Activated CD4-positive, alpha-beta T cell treated with anti-CD3 and anti-CD28 coated beads, Interleukin-2, amount 10 ng/mL, durations not matched to agents 24 days and 14 days (primary cell): ENCODE measurements around the gene FAM241B. TPM values are rescaled to one million over a fixed set of nuclear protein-coding genes. Genes with fewer than 3 reads are reported as not detected.

Experiments used
- DNase-seq: peaks from one replicate; pipeline ENCODE4 v3.0.0; 2022
- H3K27ac Mint-ChIP-seq: one replicate; pipeline ENCODE4 v1.8.0; 2022; ENCODE audit warnings: mild to moderate bottlenecking, mixed read lengths
- H3K27me3 Mint-ChIP-seq: one replicate; pipeline ENCODE4 v1.8.0; 2022; ENCODE audit warnings: mixed read lengths
- H3K36me3 Mint-ChIP-seq: one replicate; pipeline ENCODE4 v1.8.0; 2022; ENCODE audit warnings: low read depth, mild to moderate bottlenecking, mixed read lengths
- H3K4me1 Mint-ChIP-seq: one replicate; pipeline ENCODE4 v1.8.0; 2021; ENCODE audit warnings: mixed read lengths
- H3K4me3 Mint-ChIP-seq: one replicate; pipeline ENCODE4 v1.8.0; 2022; ENCODE audit warnings: mild to moderate bottlenecking, moderate library complexity, mixed read lengths
- H3K9me3 Mint-ChIP-seq: one replicate; pipeline ENCODE4 v1.8.0; 2021; ENCODE audit warnings: mixed read lengths
- intact Hi-C: fragments of 100-400 bp; cut with micrococcal nuclease; formaldehyde crosslinking; loops from one replicate; pipeline ENCODE4 v1.15.1; 2023
- total RNA-seq: library from RNA; stranded (reverse); gene quantifications from 2 replicates; pipeline ENCODE4 v1.2.3, GENCODE V29; 2022

Gene FAM241B
- total RNA-seq, 1 donor from 2014 or later: 11.8 TPM

DNA sequence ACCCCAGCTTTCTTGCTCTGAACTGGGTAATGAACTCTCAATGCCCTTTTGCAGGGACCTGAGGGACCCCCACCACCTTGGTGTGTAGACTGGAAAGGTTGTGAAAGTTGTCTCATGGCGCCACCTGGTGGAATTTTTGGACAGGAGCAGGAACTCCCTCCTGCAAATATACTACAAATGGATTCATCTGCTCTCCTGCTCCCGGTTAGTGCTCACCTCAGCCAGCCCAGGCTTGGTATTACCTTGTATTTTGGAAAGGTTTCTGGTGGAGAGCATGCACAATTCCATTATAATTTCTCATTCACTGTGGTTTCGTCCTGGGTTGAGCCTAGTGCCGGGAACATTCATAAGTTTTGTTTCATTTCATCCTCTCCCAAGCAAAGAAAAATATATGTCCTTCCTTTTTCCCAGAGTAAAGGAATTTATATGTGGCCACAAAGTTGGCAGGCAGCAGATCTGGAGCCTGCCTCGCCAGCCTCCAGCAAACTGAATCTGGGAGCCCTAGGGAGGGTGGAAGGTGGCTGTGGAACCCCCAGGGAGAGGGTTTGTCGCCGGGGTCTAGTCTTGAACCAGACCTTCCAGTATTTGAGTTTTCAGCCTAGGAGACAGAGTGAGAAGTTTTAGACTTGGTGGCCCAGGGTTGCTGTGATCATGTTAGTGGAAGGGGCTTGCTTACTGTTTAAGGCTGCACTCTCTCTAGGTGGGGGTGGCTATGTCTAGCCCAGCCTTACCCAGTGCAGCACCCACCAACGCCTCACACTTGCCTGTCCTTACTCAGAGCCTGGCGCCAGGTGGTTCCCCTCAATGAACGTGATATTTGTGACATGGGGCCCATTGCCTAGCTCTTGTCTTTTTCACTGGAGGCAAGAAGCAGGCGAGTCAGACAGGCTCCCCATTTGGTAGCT is 9.5 kb downstream of the FAM241B start:
- H3K4me3 Mint-ChIP-seq: no peak overlapping the region
- H3K4me1 Mint-ChIP-seq: peaks cover 2% of the 10 kb centered on the region
- H3K36me3 Mint-ChIP-seq: no peaks in the 10 kb centered on the region
- no peak overlapping the region for H3K27ac Mint-ChIP-seq
- H3K27me3 Mint-ChIP-seq: peaks cover 5% of the 10 kb centered on the region
- H3K9me3 Mint-ChIP-seq: no peaks in the 10 kb centered on the region
- DNase-seq: peak; percentile 89
- intact Hi-C loops: loop anchor here (1.0 to 2.0 kb wide), 2 partner anchors 124 to 231 kb away; no protein-coding TSS in a partner anchor

DNA sequence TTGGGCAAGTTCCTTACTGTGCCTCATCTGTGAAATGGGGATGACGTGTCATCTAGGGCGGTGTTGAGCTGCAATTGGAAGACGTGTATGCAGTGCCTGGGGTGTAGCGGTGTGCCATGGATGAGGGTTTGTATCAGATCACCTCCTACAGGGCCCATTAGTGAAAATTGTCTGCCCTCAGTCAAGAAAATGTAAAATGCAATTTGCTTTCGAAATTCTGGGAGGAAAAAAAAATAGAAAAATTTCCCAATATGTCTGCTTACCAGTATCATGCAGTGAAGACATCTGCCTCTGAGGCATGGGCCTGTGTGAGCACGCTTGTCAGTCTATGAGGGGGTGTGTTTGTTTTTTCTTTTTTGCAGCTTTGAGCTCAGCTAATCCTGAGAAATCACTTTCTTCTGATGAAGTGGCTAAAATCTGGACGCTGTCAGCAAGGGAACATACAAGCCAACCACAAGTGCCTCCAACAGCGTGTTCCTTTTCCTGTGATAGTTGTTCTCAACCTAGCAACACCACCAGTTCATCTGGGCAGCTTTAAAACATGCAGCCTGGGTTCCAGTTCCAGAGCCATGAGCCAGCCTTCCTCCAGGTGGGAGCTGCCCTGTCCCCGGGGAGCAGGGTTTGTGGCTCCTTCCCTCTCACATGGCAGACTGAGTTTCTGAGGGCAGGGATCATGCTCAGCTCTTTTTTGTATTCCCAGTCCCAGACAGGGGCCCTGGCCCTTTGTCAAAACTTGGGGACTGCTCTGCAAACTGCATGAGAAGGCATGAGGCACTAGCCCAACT is 10.3 kb downstream of the FAM241B start:
- intact Hi-C loops: no loop called here
- no peaks in the 10 kb centered on the region for H3K36me3 Mint-ChIP-seq
- no peak overlapping the region for H3K4me3 Mint-ChIP-seq

DNA sequence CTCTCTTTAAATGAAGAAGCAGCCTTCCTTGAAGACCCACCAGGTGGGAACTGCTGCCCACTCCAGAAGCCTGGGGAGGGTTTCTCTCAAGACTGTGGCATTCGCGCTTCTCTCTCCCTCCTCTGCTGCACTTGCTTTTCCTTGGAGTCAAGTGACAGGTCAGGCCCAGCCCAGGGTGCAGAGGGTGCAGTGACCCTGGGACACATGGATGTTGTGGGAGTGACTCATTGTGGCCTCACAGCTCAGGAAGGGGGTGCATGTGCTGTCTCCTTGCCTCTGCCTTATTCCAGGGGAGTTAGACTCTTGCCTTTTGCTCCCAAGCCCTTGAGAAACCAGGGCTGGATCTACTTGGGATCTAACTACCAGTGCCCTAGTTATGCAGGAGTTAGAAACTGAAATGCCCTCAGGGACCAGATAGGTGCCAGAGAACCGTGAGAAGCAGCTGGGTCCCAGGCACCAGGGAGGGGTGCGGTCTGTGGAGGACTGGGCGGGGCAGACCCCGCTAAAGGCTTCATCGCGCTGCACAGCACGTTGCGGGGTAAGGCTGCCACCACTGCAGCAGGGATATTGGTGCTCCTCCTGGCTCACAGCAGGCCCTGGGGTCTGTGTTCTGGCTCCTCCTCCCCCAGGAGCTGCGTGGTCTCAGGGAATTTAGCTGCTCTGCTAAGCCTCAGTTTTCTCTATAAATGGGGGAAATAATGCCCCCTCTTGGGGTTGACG is 11.4 kb downstream of the FAM241B start:
- Mint-ChIP-seq H3K27me3 (peaks cover 5% of the 10 kb centered on the region), H3K4me3 (no peak overlapping the region), H3K27ac (no peak overlapping the region), H3K9me3 (no peaks in the 10 kb centered on the region), H3K4me1 (peaks cover 2% of the 10 kb centered on the region), H3K36me3 (no peaks in the 10 kb centered on the region)
- no peak for DNase-seq
- intact Hi-C loops: no loop called here

More for the DNA sequence above, 10.3 kb downstream of the FAM241B start:
- Mint-ChIP-seq H3K9me3 (no peaks in the 10 kb centered on the region), H3K4me1 (peaks cover 2% of the 10 kb centered on the region), H3K27me3 (peaks cover 5% of the 10 kb centered on the region), H3K27ac (no peak overlapping the region)
- no peak for DNase-seq

DNA sequence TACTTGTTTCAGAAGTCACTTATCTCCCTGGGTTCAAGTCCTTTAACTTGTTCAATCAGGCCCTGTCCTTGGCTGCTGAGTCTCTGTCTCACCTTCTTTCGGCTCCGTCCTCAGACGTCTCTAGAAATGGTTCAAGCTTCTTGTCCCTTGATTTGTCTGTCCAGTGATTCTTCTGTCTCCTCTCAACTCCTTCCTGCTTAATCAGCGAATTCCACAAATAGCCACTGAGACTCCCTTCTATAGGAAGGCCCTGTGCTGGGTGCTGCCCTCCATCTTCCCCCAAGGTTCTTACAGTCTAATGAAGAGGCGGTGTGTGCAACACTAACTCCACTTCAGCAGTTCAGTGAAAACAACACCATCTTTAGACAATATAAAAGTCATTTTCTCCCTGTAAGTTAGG is 12.7 kb downstream of the FAM241B start:
- DNase-seq: no peak
- H3K36me3 Mint-ChIP-seq: no peaks in the 10 kb centered on the region
- no peak overlapping the region for H3K4me3 Mint-ChIP-seq
- no peak overlapping the region for H3K27ac Mint-ChIP-seq
- peaks cover 2% of the 10 kb centered on the region for H3K4me1 Mint-ChIP-seq
- intact Hi-C loops: no loop called here
- no peaks in the 10 kb centered on the region for H3K9me3 Mint-ChIP-seq
- peaks cover 5% of the 10 kb centered on the region for H3K27me3 Mint-ChIP-seq

DNA sequence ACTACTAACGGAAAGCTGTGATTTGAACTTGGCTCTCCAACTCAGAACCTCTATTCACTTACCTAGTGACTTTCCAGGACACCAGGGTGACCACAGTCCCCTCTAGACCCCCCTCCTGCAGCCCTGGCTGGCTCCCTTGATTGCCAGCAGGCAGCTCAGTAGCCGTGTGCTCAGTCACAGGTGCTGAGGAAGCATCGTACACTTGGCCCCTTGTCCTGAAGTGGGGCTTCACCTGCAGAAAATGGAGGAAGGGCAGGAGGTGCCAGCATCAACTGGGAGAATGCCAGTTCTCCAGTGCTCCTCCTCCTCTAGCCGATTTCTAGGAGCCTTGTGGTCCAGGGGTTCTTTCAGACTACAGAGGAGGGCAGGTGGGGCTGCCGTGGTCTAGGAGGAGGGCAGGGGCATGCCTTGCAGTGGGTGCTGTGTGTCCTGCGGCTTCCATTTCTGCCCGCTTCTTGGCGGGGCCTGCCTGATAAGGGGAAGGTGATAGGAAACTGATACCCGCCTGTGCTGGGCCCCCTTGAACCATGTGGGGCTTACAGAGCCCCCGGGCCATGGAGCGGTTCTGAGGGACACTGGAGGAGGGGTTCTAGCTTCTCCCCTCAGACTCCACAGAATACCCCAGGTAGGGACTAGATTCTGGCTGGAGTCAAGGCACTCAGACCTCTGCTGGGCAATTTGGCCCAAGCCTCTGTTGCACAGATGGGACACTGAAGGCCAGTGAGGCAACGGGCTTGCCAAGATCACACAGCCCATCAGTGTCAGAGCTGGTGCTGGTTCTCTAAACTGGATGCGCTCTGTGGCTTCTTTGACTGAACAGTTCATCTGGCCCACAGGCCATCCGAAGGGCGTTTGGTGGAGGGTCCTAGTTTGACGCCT is 14.0 kb downstream of the FAM241B start:
- no peak overlapping the region for H3K4me3 Mint-ChIP-seq
- peaks cover 5% of the 10 kb centered on the region for H3K27me3 Mint-ChIP-seq
- H3K27ac Mint-ChIP-seq: no peak overlapping the region
- intact Hi-C loops: loop anchor here (1.0 to 2.0 kb wide), 2 partner anchors 73 to 271 kb away; no protein-coding TSS in a partner anchor
- H3K36me3 Mint-ChIP-seq: no peaks in the 10 kb centered on the region
- H3K4me1 Mint-ChIP-seq: peaks cover 2% of the 10 kb centered on the region
- no peaks in the 10 kb centered on the region for H3K9me3 Mint-ChIP-seq
- DNase-seq: no peak

DNA sequence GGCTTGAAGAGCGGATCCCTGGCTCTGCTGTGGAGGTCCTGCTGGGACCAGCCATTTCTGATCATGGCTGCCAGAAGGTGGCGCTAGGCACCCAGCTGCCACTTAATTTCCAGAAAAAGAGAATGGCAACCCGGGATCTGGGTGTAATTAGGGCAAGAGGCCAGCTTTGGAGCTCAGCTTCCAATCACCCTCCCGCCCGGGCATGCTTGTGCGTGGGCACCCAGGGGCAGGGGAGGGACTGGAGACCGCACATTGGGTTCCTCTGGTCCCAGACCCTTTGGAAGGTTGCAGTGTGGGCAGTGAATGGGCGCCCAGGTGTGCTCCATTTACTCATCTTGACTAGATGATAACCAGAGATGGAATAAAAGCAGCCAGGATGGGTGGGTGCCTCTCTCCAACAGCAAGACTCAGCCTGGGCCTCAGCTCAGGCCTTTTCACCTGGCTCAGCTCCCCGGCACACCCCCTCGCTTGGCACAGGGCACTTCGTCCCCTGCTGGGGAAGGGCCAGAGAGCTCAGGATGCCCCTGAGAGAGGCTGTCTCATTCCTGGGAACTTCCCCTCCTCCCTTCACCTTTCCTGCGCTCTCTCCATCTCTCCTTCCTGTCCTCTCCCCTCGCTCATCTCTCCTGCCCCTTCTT is 14.7 kb downstream of the FAM241B start:
- Mint-ChIP-seq H3K4me3 (no peak overlapping the region), H3K4me1 (no peaks in the 10 kb centered on the region), H3K9me3 (no peaks in the 10 kb centered on the region), H3K36me3 (no peaks in the 10 kb centered on the region), H3K27ac (no peak overlapping the region), H3K27me3 (peaks cover 4% of the 10 kb centered on the region)
- intact Hi-C loops: loop anchor here (1.0 to 2.0 kb wide), 2 partner anchors 73 to 270 kb away; no protein-coding TSS in a partner anchor
- DNase-seq: peak; percentile 83

DNA sequence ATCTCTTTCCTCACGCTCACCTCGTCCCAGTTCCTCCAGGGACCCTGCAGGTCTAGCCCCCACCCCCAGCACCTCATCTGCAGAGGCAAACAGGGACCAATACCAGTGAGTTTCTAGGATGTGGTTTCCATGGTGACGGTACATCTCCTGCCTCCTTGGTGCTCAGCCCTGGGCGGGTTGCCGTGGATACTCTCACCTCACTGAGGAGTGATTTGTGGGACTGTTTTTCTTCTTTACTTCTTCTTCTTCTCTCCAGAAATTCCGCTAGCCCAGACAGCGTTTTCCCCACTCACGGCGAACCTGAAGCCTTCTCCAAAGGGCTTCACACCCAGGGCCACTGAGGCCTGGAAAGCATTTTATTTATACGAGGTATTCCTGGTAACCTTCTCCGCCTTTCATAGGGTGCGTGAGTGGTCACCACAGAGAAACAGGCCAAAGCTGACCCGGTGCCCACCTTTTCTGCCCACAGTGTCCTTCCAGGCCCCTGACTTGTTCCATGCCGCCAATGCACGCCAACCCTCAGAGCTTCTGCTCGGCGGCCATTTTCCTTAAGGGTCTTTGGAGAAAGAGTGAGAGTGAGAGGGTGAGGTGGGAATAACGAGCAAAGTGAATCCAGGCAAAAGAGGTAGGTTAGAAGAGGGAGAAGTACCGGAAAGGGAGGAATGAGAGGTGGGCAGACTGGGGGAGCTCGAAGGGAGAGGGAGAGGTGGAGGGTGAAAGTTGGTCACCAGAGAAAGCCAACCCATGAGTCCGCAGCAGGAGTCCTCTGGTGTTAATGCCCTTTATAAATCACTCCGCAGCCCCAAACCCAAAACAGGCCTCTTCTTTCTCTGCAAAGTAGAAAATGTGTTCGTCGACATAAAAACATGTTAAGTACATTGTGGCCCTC is 15.5 kb downstream of the FAM241B start:
- H3K36me3 Mint-ChIP-seq: no peaks in the 10 kb centered on the region
- peaks cover 4% of the 10 kb centered on the region for H3K27me3 Mint-ChIP-seq
- peaks cover 2% of the 10 kb centered on the region for H3K4me1 Mint-ChIP-seq
- intact Hi-C loops: loop anchor here (2.0 kb wide), 1 partner anchor 269 kb away; no protein-coding TSS in a partner anchor
- no peaks in the 10 kb centered on the region for H3K9me3 Mint-ChIP-seq
- no peak overlapping the region for H3K4me3 Mint-ChIP-seq
- H3K27ac Mint-ChIP-seq: no peak overlapping the region
- DNase-seq: no peak

DNA sequence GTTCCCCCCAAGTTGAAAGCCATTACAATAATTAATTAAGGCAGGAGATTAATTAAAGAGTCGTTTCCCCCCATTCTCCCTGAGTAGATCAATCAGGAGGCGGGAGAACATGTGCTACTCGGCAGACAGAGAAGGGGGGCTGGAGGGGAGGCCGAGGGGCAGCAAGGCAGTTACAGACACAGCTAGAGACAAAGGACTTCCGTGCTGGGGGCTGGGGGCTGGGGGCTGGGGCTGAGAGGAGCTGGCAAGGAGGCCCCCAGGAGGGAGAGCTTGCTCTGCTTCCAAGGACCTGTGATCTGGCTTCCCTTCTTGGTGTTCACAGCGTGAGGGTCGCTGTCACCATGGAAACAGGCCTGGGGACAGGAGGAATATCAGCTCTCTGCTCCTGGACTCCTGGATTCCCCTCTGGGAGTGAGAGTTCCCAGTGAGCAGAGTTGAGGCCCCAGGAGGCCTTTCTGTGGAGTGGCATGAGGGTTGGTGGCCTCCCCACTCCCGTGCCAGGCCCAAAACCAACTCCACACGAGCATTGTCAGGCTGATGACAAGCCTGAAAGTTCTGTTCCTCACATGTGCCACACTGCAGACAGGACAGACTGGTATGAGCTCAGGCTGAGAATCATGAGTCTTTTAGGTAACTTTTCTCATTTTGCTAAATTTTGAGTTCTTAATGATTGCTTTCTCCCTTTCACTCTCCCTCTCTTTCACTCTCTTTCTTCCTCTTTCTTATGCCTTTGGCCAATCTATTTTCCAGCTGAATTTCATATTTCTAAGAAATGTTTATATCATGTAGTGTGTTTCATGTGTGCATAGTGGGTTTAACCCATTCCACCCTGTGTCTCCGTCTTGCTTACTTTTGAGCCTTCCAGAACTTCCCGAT is 16.4 kb downstream of the FAM241B start:
- intact Hi-C loops: no loop called here
- Mint-ChIP-seq H3K27me3 (peaks cover 4% of the 10 kb centered on the region), H3K9me3 (no peaks in the 10 kb centered on the region), H3K4me1 (peaks cover 10% of the 10 kb centered on the region), H3K36me3 (no peaks in the 10 kb centered on the region), H3K4me3 (no peak overlapping the region), H3K27ac (no peak overlapping the region)
- DNase-seq: no peak

DNA sequence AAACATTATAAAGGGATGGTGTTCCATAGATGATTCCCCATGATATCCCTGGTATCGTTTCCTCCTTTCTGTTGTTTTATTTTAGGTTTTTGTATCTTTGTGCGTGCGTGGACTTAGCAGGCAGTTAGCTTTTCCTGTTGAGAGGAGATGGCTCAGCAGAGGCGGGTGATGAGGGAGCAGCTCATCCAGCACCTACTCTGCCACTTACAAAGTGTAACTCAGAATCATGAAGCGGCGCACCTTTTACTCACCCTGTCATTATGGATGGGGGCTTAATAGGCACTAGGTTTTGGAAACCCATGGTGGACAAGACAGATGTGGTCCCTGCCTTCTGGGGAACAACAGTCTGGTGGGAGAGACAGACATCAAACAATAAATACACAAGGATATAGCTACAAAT is 17.1 kb downstream of the FAM241B start:
- Mint-ChIP-seq H3K4me3 (no peak overlapping the region), H3K27me3 (peaks cover 4% of the 10 kb centered on the region), H3K27ac (no peak overlapping the region), H3K9me3 (no peaks in the 10 kb centered on the region), H3K4me1 (peaks cover 13% of the 10 kb centered on the region), H3K36me3 (no peaks in the 10 kb centered on the region)
- intact Hi-C loops: no loop called here
- DNase-seq: no peak

DNA sequence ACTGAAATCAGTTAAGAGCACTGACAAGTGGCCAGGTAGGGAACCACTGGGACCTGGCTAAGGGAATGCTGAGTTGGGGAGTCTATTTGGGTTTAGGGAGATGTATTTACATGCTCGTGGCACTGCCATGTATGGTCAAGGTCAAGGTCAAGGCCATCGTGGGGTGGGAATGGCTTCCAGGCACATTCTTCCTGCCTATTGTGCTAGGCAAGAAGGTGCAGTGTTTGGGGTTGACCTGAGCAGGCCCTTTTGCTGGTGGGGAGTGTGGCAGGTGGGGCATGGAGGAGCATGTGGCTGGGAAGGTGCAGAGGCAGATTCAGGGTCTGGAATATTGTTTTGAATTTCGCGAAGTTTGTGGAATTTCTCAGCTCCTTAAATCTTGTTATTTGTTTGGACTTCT is 17.8 kb downstream of the FAM241B start:
- Mint-ChIP-seq H3K4me1 (peaks cover 13% of the 10 kb centered on the region), H3K27ac (no peak overlapping the region), H3K36me3 (no peaks in the 10 kb centered on the region), H3K4me3 (no peak overlapping the region), H3K27me3 (peaks cover 4% of the 10 kb centered on the region), H3K9me3 (no peaks in the 10 kb centered on the region)
- intact Hi-C loops: no loop called here
- DNase-seq: no peak

DNA sequence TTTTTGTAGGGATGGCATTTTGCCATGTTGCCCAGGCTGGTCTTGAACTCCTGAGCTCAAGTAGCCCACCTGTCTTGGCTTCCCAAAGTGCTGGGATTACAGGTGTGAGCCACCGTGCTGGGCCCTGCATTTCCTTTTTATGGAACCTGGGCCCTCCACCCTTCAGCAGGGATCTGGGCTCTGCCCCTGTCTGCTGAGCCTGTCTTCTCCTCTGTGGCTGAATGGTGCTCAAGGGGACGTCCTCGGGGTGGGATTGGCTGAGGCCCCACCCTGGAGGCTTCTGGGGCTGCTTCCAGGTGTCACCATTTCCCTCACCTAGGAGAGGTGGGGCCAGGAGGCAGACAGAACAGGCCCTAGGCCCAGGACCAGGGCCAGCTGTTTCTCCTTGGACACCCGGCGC is 18.4 kb downstream of the FAM241B start:
- Mint-ChIP-seq H3K27me3 (peaks cover under 1% of the 10 kb centered on the region), H3K4me3 (no peak overlapping the region), H3K9me3 (no peaks in the 10 kb centered on the region), H3K36me3 (no peaks in the 10 kb centered on the region), H3K27ac (no peak overlapping the region), H3K4me1 (peaks cover 13% of the 10 kb centered on the region)
- DNase-seq: no peak
- intact Hi-C loops: no loop called here
